ENCODE measurements around the gene CCR4. TPM values are rescaled to one million over a fixed set of nuclear protein-coding genes. Genes with fewer than 3 reads are reported as not detected.
"Not testable (repeated sequence)": the region's sequence is repeated elsewhere in the genome, so short reads cannot be mapped to it uniquely, and the experiment has no call there.

Gene CCR4
- total and polyA plus RNA-seq, 4 donors: 0.04 to 2.9 (median 0.87) TPM

DNA sequence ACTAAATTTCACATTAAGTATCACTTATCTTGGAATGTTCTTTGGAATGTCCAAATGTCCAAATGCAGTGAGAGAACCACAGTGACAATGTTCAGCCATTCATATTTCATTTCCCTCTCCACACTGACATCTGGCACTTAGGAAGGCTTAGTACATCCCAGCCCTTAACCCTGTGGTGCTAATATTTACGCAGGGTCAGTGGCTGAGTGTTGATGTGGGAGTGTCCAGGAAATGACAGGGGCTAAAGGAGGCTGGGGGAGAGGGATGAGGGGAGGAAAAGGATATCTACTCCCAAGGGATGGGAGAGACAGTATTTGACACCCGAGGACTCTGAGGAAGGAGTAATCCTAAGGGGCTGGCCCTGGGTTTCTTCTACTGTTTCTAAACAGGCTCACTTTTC lies 14.1 kb upstream of the CCR4 start:
- Histone ChIP-seq H3K9me3 (ENCODE audit: control insufficient read depth in 4 of 4, insufficient read depth in 3 of 4, low read length in 3 of 4) (no peaks in the 10 kb centered on the region), H3K27me3 (ENCODE audit: control insufficient read depth in 3 of 3, insufficient read depth in 3 of 3, low read length in 2 of 3) (no peaks in the 10 kb centered on the region), H3K9ac (ENCODE audit: insufficient read depth in 1 of 2, low read length in 2 of 2) (no peak overlapping the region), H3K36me3 (ENCODE audit: control insufficient read depth in 4 of 4, insufficient read depth in 4 of 4, low read length in 4 of 4) (no peaks in the 10 kb centered on the region), H3K4me1 (ENCODE audit: control insufficient read depth in 5 of 5, insufficient read depth in 5 of 5, low read length in 5 of 5) (no peaks in the 10 kb centered on the region), H3K4me3 (no peak overlapping the region), H3K27ac (ENCODE audit: low read depth in 1 of 2, low read length in 1 of 2) (no peak overlapping the region)
- TF ChIP-seq, protein P1, sequence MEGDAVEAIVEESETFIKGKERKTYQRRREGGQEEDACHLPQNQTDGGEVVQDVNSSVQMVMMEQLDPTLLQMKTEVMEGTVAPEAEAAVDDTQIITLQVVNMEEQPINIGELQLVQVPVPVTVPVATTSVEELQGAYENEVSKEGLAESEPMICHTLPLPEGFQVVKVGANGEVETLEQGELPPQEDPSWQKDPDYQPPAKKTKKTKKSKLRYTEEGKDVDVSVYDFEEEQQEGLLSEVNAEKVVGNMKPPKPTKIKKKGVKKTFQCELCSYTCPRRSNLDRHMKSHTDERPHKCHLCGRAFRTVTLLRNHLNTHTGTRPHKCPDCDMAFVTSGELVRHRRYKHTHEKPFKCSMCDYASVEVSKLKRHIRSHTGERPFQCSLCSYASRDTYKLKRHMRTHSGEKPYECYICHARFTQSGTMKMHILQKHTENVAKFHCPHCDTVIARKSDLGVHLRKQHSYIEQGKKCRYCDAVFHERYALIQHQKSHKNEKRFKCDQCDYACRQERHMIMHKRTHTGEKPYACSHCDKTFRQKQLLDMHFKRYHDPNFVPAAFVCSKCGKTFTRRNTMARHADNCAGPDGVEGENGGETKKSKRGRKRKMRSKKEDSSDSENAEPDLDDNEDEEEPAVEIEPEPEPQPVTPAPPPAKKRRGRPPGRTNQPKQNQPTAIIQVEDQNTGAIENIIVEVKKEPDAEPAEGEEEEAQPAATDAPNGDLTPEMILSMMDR (IDR thresholded peaks at IDR 0.05; ENCODE audit: control extremely low read depth, extremely low read depth): no peak
- ATAC-seq (ENCODE audit: insufficient read depth, low FRiP score) (no peak), DNase-seq (no peak)
- 42 to 52% methylated on average over 2 of the region's 2 CpGs for WGBS, 2 donors

DNA sequence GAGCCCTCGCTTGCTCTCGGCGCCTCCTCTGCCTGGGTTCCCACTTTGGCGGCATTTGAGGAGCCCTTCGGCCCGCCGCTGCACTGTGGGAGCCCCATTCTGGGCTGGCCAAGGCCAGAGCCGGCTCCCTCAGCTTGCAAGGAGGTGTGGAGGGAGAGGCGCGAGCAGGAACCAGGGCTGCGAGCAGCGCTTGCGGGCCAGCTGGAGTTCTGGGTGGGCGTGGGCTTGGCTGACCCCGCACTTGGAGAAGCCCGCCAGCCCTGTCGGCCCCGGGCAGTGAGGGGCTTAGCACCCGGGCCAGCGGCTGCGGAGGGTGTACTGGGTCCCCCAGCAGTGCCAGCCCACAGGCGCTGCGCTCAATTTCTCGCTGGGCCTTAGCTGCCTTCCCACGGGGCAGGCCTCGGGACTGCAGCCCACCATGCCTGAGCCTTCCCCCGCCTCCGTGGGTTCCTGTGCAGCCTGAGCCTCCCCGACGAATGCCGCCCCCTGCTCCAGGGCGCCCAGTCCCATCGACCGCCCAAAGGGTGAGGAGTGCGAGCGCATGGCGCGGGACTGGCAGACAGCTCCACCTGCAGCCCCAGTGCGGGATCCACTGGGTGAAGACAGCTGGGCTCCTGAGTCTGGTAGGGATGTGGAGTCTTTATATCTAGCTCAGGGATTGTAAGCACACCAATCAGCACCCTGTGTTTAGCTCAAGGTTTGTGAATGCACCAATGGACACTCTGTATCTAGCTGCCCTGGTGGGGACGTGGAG lies 11.7 kb upstream of the CCR4 start:
- 94% methylated on average over 33 to 40 of the region's 40 CpGs for WGBS, 2 donors
- H3K4me1 ChIP-seq (ENCODE audit: control insufficient read depth in 5 of 5, insufficient read depth in 5 of 5, low read length in 5 of 5); H3K9ac ChIP-seq (ENCODE audit: insufficient read depth in 1 of 2, low read length in 2 of 2); H3K4me3 ChIP-seq; H3K27ac ChIP-seq (ENCODE audit: low read depth in 1 of 2, low read length in 1 of 2); H3K36me3 ChIP-seq (ENCODE audit: control insufficient read depth in 4 of 4, insufficient read depth in 4 of 4, low read length in 4 of 4); H3K27me3 ChIP-seq (ENCODE audit: control insufficient read depth in 3 of 3, insufficient read depth in 3 of 3, low read length in 2 of 3); H3K9me3 ChIP-seq (ENCODE audit: control insufficient read depth in 4 of 4, insufficient read depth in 3 of 4, low read length in 3 of 4); DNase-seq; ATAC-seq (ENCODE audit: insufficient read depth, low FRiP score): not testable (repeated sequence)

DNA sequence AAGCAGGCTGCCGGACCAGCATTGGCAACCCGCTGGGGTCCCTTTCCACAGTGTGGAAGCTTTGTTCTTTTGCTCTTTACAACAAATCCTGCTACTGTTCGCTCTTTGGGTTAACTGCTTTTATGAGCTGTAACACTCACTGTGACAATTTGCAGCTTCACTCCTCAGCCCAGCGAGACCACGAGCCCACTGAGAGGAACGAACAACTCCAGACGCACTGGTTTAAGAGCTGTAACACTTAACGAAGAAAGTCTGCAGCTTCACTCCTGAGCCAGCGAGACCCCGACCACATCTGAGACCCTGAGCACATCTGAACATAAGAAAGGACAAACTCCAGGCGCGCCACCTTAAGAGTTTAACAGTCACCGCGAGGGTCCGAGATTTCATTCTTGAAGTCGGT lies 10.7 kb upstream of the CCR4 start:
- WGBS, 2 donors: 90 to 95% methylated on average over 16 of the region's 16 CpGs
- no peak overlapping the region for H3K9ac ChIP-seq (ENCODE audit: insufficient read depth in 1 of 2, low read length in 2 of 2)
- DNase-seq: no peak
- H3K36me3 ChIP-seq (ENCODE audit: control insufficient read depth in 4 of 4, insufficient read depth in 4 of 4, low read length in 4 of 4): no peaks in the 10 kb centered on the region
- no peaks in the 10 kb centered on the region for H3K27me3 ChIP-seq (ENCODE audit: control insufficient read depth in 3 of 3, insufficient read depth in 3 of 3, low read length in 2 of 3)
- no peak for ATAC-seq (ENCODE audit: insufficient read depth, low FRiP score)
- H3K27ac ChIP-seq (ENCODE audit: low read depth in 1 of 2, low read length in 1 of 2): no peak overlapping the region
- no peaks in the 10 kb centered on the region for H3K4me1 ChIP-seq (ENCODE audit: control insufficient read depth in 5 of 5, insufficient read depth in 5 of 5, low read length in 5 of 5)
- H3K4me3 ChIP-seq: no peak overlapping the region
- no peaks in the 10 kb centered on the region for H3K9me3 ChIP-seq (ENCODE audit: control insufficient read depth in 4 of 4, insufficient read depth in 3 of 4, low read length in 3 of 4)
- TF ChIP-seq, protein P1 (IDR thresholded peaks at IDR 0.05; ENCODE audit: control extremely low read depth, extremely low read depth): no peak

DNA sequence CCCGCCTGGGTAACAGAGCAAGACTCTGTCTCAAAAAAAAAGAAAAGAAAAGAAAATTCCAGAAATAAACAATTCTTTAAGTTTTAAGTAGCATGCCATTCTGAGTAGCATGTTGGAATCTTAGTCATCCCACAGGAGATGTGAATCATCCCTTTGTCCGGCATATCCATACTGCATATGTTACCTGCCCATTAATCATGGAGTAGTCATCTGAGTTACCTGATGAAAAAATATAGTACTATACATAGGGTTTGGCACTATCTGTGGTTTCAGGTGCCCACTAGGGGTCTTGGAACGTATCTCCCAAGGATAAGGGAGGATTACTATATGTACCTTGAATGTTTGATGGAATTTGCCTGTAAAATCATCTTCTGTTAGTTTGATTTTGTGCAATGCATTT lies 6.3 kb upstream of the CCR4 start:
- no peak for ATAC-seq (ENCODE audit: insufficient read depth, low FRiP score)
- no peak for DNase-seq
- WGBS, 2 donors: 84 to 91% methylated on average over 3 of the region's 3 CpGs

DNA sequence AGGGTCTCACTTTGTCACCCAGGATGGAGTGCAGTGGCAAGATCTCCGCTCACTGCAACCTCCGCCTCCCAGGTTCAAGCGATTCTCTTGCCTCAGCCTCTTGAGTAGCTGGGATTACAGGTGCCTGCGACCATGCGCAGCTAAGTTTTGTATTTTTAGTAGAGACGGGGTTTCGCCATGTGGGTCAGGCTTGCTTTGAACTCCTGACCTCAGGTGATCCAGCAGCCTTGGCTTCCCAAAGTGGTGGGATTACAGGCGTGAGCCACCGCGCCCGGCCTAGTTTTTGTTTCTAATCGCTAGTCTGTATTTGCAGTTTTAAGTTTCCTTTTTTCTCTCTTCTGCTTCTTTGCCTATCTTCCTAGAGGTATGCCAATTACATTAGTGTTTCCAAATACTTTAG lies 5.8 kb upstream of the CCR4 start:
- 94% methylated on average over 12 of the region's 12 CpGs for whole genome bisulfite sequencing, 2 donors
- H3K36me3 ChIP-seq (ENCODE audit: control insufficient read depth in 4 of 4, insufficient read depth in 4 of 4, low read length in 4 of 4); H3K4me3 ChIP-seq; H3K27ac ChIP-seq (ENCODE audit: low read depth in 1 of 2, low read length in 1 of 2); ATAC-seq (ENCODE audit: insufficient read depth, low FRiP score); H3K27me3 ChIP-seq (ENCODE audit: control insufficient read depth in 3 of 3, insufficient read depth in 3 of 3, low read length in 2 of 3); H3K9me3 ChIP-seq (ENCODE audit: control insufficient read depth in 4 of 4, insufficient read depth in 3 of 4, low read length in 3 of 4); H3K9ac ChIP-seq (ENCODE audit: insufficient read depth in 1 of 2, low read length in 2 of 2); DNase-seq; H3K4me1 ChIP-seq (ENCODE audit: control insufficient read depth in 5 of 5, insufficient read depth in 5 of 5, low read length in 5 of 5): not testable (repeated sequence)

More for the DNA sequence above, 6.3 kb upstream of the CCR4 start:
- no peaks in the 10 kb centered on the region for H3K27me3 ChIP-seq (ENCODE audit: control insufficient read depth in 3 of 3, insufficient read depth in 3 of 3, low read length in 2 of 3)
- no peak overlapping the region for H3K9ac ChIP-seq (ENCODE audit: insufficient read depth in 1 of 2, low read length in 2 of 2)
- no peaks in the 10 kb centered on the region for H3K4me1 ChIP-seq (ENCODE audit: control insufficient read depth in 5 of 5, insufficient read depth in 5 of 5, low read length in 5 of 5)
- no peak overlapping the region for H3K4me3 ChIP-seq
- no peaks in the 10 kb centered on the region for H3K9me3 ChIP-seq (ENCODE audit: control insufficient read depth in 4 of 4, insufficient read depth in 3 of 4, low read length in 3 of 4)
- no peaks in the 10 kb centered on the region for H3K36me3 ChIP-seq (ENCODE audit: control insufficient read depth in 4 of 4, insufficient read depth in 4 of 4, low read length in 4 of 4)
- TF ChIP-seq, protein P1 (IDR thresholded peaks at IDR 0.05; ENCODE audit: control extremely low read depth, extremely low read depth): no peak
- H3K27ac ChIP-seq (ENCODE audit: low read depth in 1 of 2, low read length in 1 of 2): no peak overlapping the region
